HG03521 (cell line): ENCODE data around the gene PRKN.

Experiments
- ATAC-seq: cut with Tn5 transposase; IDR thresholded peaks from one replicate; pipeline ENCODE4 v1.9.1; 2021; ENCODE audit warnings: mild to moderate bottlenecking, moderate library complexity; ENCODE audit not compliant: unreplicated experiment

The PRKN gene

GRCh38 chr6:161444464-161444863 is 1283.1 kb downstream of the PRKN start:
- ATAC-seq: no peak

- ATAC-seq: no peak
Observed at GRCh38 chr6:161443848-161444247, 1283.7 kb downstream of the PRKN start.

- no peak for ATAC-seq
Observed at GRCh38 chr6:161442420-161442819, 1285.1 kb downstream of the PRKN start.

GRCh38 chr6:161440299-161440698 is 1287.3 kb downstream of the PRKN start:
- ATAC-seq: no peak

GRCh38 chr6:161439093-161439492 is 1288.5 kb downstream of the PRKN start:
- no peak for ATAC-seq

- no peak for ATAC-seq
Observed at GRCh38 chr6:161438430-161439030, 1289.0 kb downstream of the PRKN start.

GRCh38 chr6:161437851-161438250 is 1289.7 kb downstream of the PRKN start:
- ATAC-seq: no peak

- ATAC-seq: no peak
Observed at GRCh38 chr6:161436106-161436876, 1291.3 kb downstream of the PRKN start.

GRCh38 chr6:161435748-161436070 is 1291.9 kb downstream of the PRKN start:
- no peak for ATAC-seq

GRCh38 chr6:161434921-161435747 is 1292.4 kb downstream of the PRKN start:
- no peak for ATAC-seq

- no peak for ATAC-seq
Observed at GRCh38 chr6:161434350-161434749, 1293.2 kb downstream of the PRKN start.

GRCh38 chr6:161432546-161432945 is 1295.0 kb downstream of the PRKN start:
- ATAC-seq: no peak

- ATAC-seq: no peak
Observed at GRCh38 chr6:161429921-161430490, 1297.6 kb downstream of the PRKN start.

GRCh38 chr6:161424421-161424820 is 1303.1 kb downstream of the PRKN start:
- no peak for ATAC-seq

GRCh38 chr6:161422710-161423680 is 1304.6 kb downstream of the PRKN start:
- no peak for ATAC-seq

- peak; percentile 70 for ATAC-seq
Observed at GRCh38 chr6:161418463-161418945, 1309.1 kb downstream of the PRKN start.

- no peak for ATAC-seq
Observed at GRCh38 chr6:161417717-161418462, 1309.7 kb downstream of the PRKN start.

- no peak for ATAC-seq
Observed at GRCh38 chr6:161415302-161415855, 1312.2 kb downstream of the PRKN start.

- ATAC-seq: no peak
Observed at GRCh38 chr6:161414707-161415106, 1312.9 kb downstream of the PRKN start.
